Endothelial cell of umbilical vein (primary cell): ENCODE data around the gene HOPX. TPM values are rescaled to one million over a fixed set of nuclear protein-coding genes. Genes with fewer than 3 reads are reported as not detected.

Experiments
- BruUV-seq: library from RNA; stranded (reverse); fragments of 400-500 nt; replicated peaks from 2 replicates; lab custom pipeline; 2021; lab: Mats Ljungman, UMichigan
- CTCF ChIA-PET: fragments of 300-600, 350-600 bp; sonication (Branson Sonifier 250); formaldehyde crosslinking; loops from one replicate; lab custom pipeline; 2021; ENCODE audit warnings: antibody characterized with exemption, inconsistent platforms; lab: Charles Lee
- POLR2A ChIA-PET: fragments of 300-600, 350-600 bp; sonication (Branson Sonifier 250); formaldehyde crosslinking; loops from one replicate; lab custom pipeline; 2021; ENCODE audit warnings: antibody characterized with exemption, inconsistent platforms; lab: Charles Lee
- DNase-seq: peaks from one replicate; pipeline ENCODE4 v3.0.0-alpha.2; 2011; ENCODE audit warnings: low read depth, low spot score
- FAIRE-seq: peaks from 2 replicates; lab custom pipeline; 2011; peaks lifted over from hg19 to GRCh38; lab: Jason Lieb, UNC
- H2AFZ ChIP-seq: 2 replicates; pipeline ENCODE4 v1.6.0; 2012; ENCODE audit warnings: low read depth, low read length, control low read depth, inconsistent platforms
- H3K27ac ChIP-seq: 2 replicates; pipeline ENCODE4 v1.5.1; 2011; ENCODE audit warnings: low read depth, mild to moderate bottlenecking, control low read depth, low read length, moderate library complexity; ENCODE audit not compliant: insufficient read depth
- H3K27me3 ChIP-seq, 2 experiments: 2 replicates each; pipeline versions ENCODE4 v1.6.0 to v1.6.1; 2011; ENCODE audit warnings: low read length in 2 of 2, mixed read lengths in 1 of 2; ENCODE audit not compliant: control insufficient read depth in 2 of 2, insufficient read depth in 2 of 2
- H3K36me3 ChIP-seq, 2 experiments: 2 replicates in 1 of 2; 3 replicates in 1 of 2; pipeline ENCODE4 v1.5.1; 2011; ENCODE audit warnings: low read length in 2 of 2, mild to moderate bottlenecking in 1 of 2, moderate library complexity in 1 of 2; ENCODE audit not compliant: control insufficient read depth in 2 of 2, insufficient read depth in 2 of 2; ENCODE audit errors: extremely low read depth in 1 of 2
- H3K4me1 ChIP-seq: 3 replicates; pipeline ENCODE4 v1.5.1; 2011; ENCODE audit warnings: mild to moderate bottlenecking, low read length; ENCODE audit not compliant: control insufficient read depth, insufficient read depth; ENCODE audit errors: extremely low read depth
- H3K4me2 ChIP-seq: 2 replicates; pipeline ENCODE4 v1.6.1; 2011; ENCODE audit warnings: low read length, control low read depth, mixed read lengths; ENCODE audit not compliant: insufficient read depth
- H3K4me3 ChIP-seq, 3 experiments: fragments of 200-600 bp in 1 of 3; sonication (generic), shearing (Covaris generic) in 1 of 3; replicated peaks in 1 of 3; 2 replicates each; pipeline ENCODE4 v1.5.1; 2011 to 2016; ENCODE audit warnings: control low read depth in 3 of 3, low read length in 3 of 3, mild to moderate bottlenecking in 2 of 3, inconsistent platforms in 1 of 3, low read depth in 1 of 3, moderate library complexity in 1 of 3; ENCODE audit not compliant: insufficient read depth in 1 of 3
- H3K79me2 ChIP-seq: 2 replicates; pipeline ENCODE4 v1.6.0; 2012; ENCODE audit warnings: low read length, inconsistent platforms; ENCODE audit not compliant: control insufficient read depth, insufficient read depth
- H3K9ac ChIP-seq: replicated peaks from 2 replicates; pipeline ENCODE3; 2011; ENCODE audit warnings: low read length, control low read depth; ENCODE audit not compliant: insufficient read depth; ENCODE audit errors: extremely low read depth
- H3K9me1 ChIP-seq: replicated peaks from 3 replicates; pipeline ENCODE4 v1.6.0; 2011; ENCODE audit warnings: mild to moderate bottlenecking, low read length; ENCODE audit not compliant: control insufficient read depth, insufficient read depth; ENCODE audit errors: extremely low read depth
- H3K9me3 ChIP-seq: replicated peaks from 2 replicates; pipeline ENCODE4 v1.5.1; 2012; ENCODE audit warnings: low read length, inconsistent platforms; ENCODE audit not compliant: control insufficient read depth, insufficient read depth
- H4K20me1 ChIP-seq: replicated peaks from 2 replicates; pipeline ENCODE3; 2011; ENCODE audit warnings: mild to moderate bottlenecking, low read length; ENCODE audit not compliant: control insufficient read depth, insufficient read depth; ENCODE audit errors: extremely low read depth
- CTCF ChIP-seq, 2 donors: IDR thresholded peaks; 1 replicate in 1 of 2; 2 replicates in 1 of 2; pipeline ENCODE4 v1.5.1; 2011; ENCODE audit warnings: low read length in 2 of 2, mild to moderate bottlenecking in 2 of 2, moderate library complexity in 2 of 2, control low read depth in 1 of 2, inconsistent platforms in 1 of 2, low read depth in 1 of 2; ENCODE audit not compliant: insufficient read depth in 1 of 2; ENCODE audit errors: extremely low read depth in 1 of 2
- EZH2 ChIP-seq: IDR thresholded peaks from 2 replicates; pipeline ENCODE4 v1.6.1; 2012; ENCODE audit warnings: borderline replicate concordance, low read depth, mild to moderate bottlenecking, moderate library complexity, low read length, inconsistent platforms; ENCODE audit not compliant: severe bottlenecking
- FOS ChIP-seq: IDR thresholded peaks from 2 replicates; pipeline ENCODE4 v1.6.1; 2011; ENCODE audit warnings: mild to moderate bottlenecking, low read length, moderate library complexity, borderline replicate concordance; ENCODE audit not compliant: insufficient read depth
- GATA2 ChIP-seq: IDR thresholded peaks from 2 replicates; pipeline ENCODE4 v1.7.0; 2011; ENCODE audit warnings: low read depth, mild to moderate bottlenecking, moderate library complexity, mixed read lengths, low read length; ENCODE audit not compliant: insufficient read length, insufficient read depth
- JUN ChIP-seq: IDR thresholded peaks from 2 replicates; pipeline ENCODE4 v1.6.1; 2011; ENCODE audit warnings: borderline replicate concordance, low read depth; ENCODE audit not compliant: insufficient read length, insufficient read depth
- MAX ChIP-seq: IDR thresholded peaks from 2 replicates; pipeline ENCODE4 v1.6.1; 2011; ENCODE audit not compliant: insufficient read depth, insufficient read length
- MYC ChIP-seq: IDR thresholded peaks from one replicate; pipeline ENCODE4 v1.6.1; 2011; ENCODE audit warnings: mild to moderate bottlenecking, low read depth, low read length
- POLR2A ChIP-seq: IDR thresholded peaks from 2 replicates; pipeline ENCODE4 v1.6.1; 2012; ENCODE audit warnings: low read depth, mild to moderate bottlenecking, control low read depth, low read length
- POLR2AphosphoS5 ChIP-seq: IDR thresholded peaks from 2 replicates; pipeline ENCODE4 v1.6.1; 2012; ENCODE audit warnings: low read depth, mild to moderate bottlenecking, control low read depth, low read length, moderate library complexity; ENCODE audit not compliant: insufficient read depth
- dilution Hi-C: fragments of 300-500 bp; cut with MboI; formaldehyde crosslinking; loops from one replicate; pipeline ENCODE4 v1.15.0; 2019; ENCODE audit warnings: low sequenced_read_pairs; ENCODE audit not compliant: extremely low pct_ligation_motif_present
- intact Hi-C: fragments of 100-400 bp; cut with micrococcal nuclease; formaldehyde crosslinking; loops from one replicate; pipeline ENCODE4 v1.10.0; 2022
- polyA plus RNA-seq, 4 experiments: library from polyadenylated mRNA; depleted of rRNA in 3 of 4; stranded (reverse) in 3 of 4; unstranded in 1 of 4; fragments of >200 nt; gene quantifications; 2 replicates each; pipeline versions ENCODE4 v1.2.1 to v1.2.3, GENCODE V29; 2011 to 2012; ENCODE audit warnings: missing spikeins in 1 of 4
- total RNA-seq: library from RNA; stranded (reverse); gene quantifications from 2 replicates; pipeline ENCODE4 v1.2.3, GENCODE V29; 2021

Gene HOPX
- total and polyA plus RNA-seq, 2 donors (not counting 3 experiments of a cell fraction or from before 2014, with no cell fraction given), result 3.8 to 5.8 TPM

- H3K9me1 ChIP-seq, result no peaks in the 10 kb centered on the region
- no peak overlapping the region for H3K9ac ChIP-seq
- H3K4me1 ChIP-seq, result no peaks in the 10 kb centered on the region
- ChIA-PET CTCF (interaction anchor here (1.1 to 2.7 kb wide), 7 partner anchors 9 to 176 kb away, joined by 3 to 69 read pairs (median 4); no protein-coding TSS in a partner anchor), POLR2A (no interaction called here)
- TF ChIP-seq GATA2 (no peak), MYC (no peak), EZH2 (no peak), JUN (no peak), POLR2AphosphoS5 (no peak), POLR2A (no peak), MAX (no peak), CTCF (IDR thresholded peaks at IDR 0.05; ENCODE audit: extremely low read depth in 1 of 2, insufficient read depth in 1 of 2, low read depth in 1 of 2, low read length in 2 of 2) (no peak), FOS (no peak)
- H4K20me1 ChIP-seq, result no peaks in the 10 kb centered on the region
- no peak overlapping the region for H3K27ac ChIP-seq
- no peaks in the 10 kb centered on the region for H3K36me3 ChIP-seq
- H3K79me2 ChIP-seq, result no peaks in the 10 kb centered on the region
- no TSS peak for BruUV-seq
- FAIRE-seq (no peak), DNase-seq (no peak)
- H3K27me3 ChIP-seq, result no peaks in the 10 kb centered on the region
- H3K9me3 ChIP-seq, result no peaks in the 10 kb centered on the region
- no peak overlapping the region for H2AFZ ChIP-seq
- no peak overlapping the region for H3K4me3 ChIP-seq
- intact Hi-C loops (loop anchor here (1.0 kb wide), 1 partner anchor 172 kb away; no protein-coding TSS in a partner anchor), dilution Hi-C loops (no loop called here)
- no peak overlapping the region for H3K4me2 ChIP-seq
Measured at GRCh38 chr4:56627985-56628384, 53.1 kb downstream of the HOPX start.
